GM08714 (cell line): ENCODE data around the gene RHOT2.

ENCODE experiments used
- H3K4me3 ChIP-seq: fragments of 200-500 bp; sonication (Bioruptor generic); 2 replicates; pipeline ENCODE4 v1.5.1; 2014; ENCODE audit warnings: mild to moderate bottlenecking, low read length, inconsistent platforms
- ZNF274 ChIP-seq: IDR thresholded peaks from 2 replicates; pipeline ENCODE4 v1.6.1; 2012; ENCODE audit warnings: mild to moderate bottlenecking, low read depth, low read length

RHOT2 gene

DNA sequence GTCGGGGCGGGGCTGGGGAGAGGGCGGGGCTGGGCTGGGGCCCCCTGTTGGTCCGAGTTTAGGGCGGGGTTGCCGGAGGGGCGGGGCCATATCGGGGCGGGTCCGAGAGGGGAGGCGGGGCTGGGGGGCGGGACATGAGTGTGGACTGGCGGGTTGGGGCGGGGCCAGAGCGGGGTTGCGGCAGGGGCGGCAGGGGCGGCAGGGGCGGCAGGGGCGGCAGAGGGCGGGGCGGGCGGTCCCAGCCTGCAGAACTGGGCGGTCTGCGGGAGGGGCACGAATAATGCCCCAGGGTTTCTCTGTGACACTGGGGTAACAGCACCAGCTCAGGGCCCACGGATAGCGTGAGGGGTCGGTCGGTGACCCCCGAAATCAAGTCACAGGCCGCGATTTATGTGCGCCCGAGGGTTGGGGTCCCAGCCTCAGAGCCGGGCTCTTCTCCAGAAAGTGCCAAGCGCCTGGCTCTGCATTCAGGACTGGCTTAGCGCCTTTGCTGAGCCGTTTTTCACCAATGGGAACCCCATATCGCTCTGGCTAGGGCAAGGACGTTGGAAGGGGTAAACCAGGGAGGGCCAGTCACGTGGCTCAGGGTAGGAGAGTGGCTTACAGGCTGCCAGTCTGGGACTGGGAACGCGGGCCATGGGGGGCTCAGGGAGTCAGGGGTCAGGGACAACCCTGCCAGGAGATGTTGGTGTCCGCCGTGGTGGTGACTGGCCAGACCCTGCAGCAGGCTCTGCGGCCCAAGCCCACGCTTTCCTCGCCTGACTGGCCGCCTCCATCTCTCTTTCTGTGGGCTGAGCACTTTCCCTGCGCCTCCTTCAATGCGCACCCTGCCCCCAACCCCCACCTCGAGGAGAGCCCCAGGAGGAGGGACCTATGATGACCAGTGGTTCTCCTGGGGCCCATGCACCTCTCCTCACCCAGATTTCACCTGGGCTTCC, 30.6 kb upstream of the RHOT2 start:
- peak overlapping the region; percentile 33; the same call in 1 of the 2 replicates for H3K4me3 ChIP-seq
- no peak for TF ChIP-seq ZNF274

DNA sequence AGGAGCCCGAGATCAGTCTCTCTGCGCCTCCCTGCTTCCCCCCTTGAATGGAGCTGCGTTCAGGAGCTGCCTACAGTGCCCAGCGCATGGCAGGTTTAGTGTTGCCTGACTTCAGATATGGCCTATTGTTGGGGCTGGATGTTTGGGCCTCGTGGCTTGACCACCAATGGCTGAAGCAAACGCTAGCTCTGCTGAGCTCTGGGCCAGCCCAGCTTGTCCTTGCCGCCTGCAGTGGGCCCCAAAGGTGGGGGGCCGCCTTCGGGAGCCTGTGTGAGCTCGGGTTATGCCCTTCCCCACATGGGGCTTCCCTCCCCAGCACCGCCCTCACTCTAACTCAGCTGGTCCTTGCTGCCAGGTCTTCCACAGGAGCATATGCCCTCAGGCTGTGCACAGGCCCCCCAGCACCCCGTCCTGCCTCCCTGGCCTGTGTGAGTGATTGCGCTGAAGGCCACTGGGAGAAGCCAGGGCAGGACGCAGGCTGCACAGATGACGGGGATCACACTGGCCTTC, 29.8 kb upstream of the RHOT2 start:
- H3K4me3 ChIP-seq: no peak overlapping the region
- TF ChIP-seq ZNF274: no peak

DNA sequence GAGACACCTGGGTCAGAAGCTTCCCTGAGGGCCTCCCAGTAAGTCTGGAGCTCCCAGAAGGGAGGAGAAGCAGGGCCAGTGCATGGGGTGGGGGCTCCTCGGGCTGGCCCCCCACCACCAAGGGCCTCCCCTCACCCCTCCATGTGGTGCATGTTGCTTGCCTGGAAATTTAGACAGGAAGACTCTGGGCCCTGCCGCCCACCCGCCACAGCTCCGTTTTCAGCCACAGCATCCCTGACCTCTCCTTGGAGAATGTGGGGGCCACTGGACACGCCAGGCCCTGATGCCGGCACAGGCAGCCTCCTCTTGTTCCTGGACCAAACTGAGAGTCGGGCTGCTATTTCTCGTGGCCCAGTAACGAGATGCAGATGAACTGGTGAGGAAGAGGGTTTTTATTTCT, 29.1 kb upstream of the RHOT2 start:
- no peak for TF ChIP-seq ZNF274
- no peak overlapping the region for H3K4me3 ChIP-seq

DNA sequence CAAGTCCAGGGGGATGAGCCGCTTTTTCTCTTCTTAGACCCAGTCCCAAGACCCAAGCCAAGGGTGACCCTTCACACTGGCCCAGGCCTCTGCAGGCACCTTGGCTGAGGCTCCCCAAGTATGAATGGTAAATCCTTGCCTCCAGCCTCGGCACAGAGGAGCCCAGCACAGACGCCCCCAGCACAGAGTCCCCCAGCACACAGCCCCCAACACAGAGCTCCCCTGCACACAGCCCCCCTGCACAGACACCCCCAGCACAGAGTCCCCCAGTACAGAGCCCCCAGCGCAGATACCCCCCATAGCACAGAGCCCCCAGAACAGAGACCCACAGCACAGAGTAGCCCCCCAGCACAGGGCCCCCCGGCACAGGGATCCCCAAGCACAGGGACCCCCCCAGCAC, 27.3 kb upstream of the RHOT2 start:
- no peak for TF ChIP-seq ZNF274
- H3K4me3 ChIP-seq: no peak overlapping the region

DNA sequence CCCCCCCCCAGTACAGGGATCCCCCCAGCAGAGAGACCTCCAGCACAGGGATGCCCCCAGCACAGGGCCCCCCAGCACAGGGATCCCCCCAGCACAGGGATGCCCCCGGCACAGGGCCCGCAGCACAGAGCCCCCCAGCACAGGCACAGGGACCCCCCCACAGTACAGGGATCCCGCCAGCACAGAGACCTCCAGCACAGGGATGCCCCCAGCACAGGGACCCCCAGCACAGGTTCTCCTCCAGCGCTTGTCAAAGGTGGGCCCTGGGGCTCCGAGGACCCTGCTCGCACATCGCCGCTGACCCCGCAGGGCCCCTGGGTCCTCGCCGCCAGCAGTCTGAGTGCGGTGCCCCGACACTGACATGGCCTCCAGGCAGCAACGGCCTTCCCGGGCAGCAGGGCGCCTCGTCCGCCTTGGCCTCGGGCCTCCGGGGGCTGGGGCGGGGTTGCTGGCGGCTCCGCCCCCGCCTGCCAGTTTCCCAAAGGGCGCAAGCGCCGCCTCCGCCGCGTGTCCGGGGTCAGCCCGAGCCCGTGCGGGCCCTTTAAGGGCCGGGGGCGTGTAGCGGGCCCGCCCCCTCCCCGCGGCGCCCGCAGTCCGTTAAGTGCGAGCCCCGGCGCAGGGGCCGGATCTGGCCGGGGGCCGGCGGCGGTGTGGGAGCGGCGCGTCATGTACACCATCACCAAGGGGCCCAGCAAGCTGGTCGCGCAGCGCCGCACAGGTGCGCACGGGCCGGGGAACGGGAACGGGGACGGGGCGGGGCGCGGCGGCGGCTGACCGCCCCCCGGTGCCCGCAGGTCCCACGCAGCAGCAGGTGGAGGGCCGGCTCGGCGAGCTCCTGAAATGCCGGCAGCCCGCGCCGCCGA, 26.4 kb upstream of the RHOT2 start, which contains the start of gene MCRIP2:
TSS of gene MCRIP2 (plus strand) at position 503 of the 863 bp plus-strand sequence. CDS start at position 667, 164 bp downstream.
- TF ChIP-seq ZNF274: no peak

DNA sequence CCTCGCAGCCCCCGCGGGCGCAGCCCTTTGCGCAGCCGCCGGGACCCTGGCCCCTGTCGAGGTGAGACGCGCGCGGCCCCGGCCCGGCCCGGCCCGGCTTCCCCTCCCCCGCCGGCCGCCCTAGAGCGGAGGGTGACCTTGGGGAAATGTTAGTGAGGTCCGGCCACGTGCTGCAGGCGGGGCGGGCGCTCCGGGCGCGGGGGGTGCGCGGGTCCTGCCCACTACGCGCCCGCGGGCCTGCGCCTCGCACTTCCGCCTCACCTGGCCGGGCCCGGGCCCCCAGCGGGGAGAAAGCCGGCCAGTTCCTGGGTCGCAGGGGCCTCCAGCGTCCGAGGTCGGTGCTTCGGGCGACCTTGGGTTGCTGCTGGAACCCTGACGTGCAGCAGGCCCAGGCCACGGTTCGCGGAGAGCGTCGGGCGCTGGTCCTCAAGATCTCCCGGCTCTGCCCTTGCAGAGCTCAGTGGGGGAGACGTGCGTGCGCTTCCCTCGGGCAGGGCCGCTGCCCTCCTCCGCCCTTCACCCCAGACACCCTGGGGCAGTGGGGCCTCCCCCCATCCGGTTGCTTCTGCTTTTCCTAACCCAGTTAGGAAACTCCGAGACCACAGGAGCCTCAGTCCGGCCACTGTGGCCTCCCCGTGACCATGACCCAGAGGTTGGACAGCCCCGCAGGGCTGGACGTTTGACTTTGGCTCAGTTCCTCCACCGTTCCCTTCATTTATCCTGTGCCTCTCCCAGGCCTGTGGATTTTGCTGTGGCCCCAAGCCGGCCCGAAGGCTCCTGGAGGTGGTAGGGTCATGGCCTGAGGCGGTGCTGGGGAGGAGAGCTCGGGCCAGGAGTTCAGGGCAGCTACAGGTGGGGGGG, 25.5 kb upstream of the RHOT2 start:
- H3K4me3 ChIP-seq: peak overlapping the region; percentile 76
- no peak for TF ChIP-seq ZNF274

More for the DNA sequence above, 26.4 kb upstream of the RHOT2 start, which contains the start of gene MCRIP2:
- peak within 1 kb of the TSS; percentile 76 for H3K4me3 ChIP-seq

DNA sequence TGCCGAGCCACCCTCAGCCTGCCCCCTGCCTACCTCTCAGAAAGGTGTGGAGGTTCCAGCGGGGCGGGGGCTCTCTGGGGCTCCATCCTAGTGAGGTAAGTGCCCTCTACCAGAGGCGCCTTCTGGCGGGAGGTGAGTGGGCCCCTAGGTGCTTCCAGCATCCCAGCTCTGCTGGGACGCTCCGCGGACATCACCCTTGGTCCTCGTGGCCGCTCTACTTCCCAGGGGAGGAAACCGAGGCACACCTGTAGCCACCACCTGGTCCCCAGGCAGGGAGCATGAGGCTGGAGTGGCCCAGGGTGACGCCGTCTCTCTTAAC, 24.9 kb upstream of the RHOT2 start:
- peak overlapping the region; percentile 76; the same call in 1 of the 2 replicates for H3K4me3 ChIP-seq
- no peak for TF ChIP-seq ZNF274

DNA sequence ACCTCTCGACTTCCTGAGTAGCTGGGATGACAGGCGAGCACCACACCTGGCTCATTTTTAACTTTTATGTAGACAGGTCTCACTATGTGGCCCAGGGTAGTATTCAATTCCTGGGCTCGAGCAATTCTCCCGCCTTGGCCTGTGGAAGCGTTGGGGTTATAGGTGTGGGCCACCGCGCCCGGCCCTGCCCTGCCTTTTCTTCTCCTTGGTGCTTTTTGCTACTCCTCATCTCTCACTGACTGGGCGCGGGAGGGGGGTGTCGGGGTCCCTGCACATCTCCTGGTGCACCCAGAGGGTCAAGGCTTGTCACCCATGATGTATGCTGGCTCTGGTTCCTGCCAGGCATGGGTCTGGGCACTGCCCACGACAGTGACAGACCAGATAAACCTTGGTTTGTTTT, 23.4 kb upstream of the RHOT2 start:
- H3K4me3 ChIP-seq: no peak overlapping the region
- no peak for TF ChIP-seq ZNF274

DNA sequence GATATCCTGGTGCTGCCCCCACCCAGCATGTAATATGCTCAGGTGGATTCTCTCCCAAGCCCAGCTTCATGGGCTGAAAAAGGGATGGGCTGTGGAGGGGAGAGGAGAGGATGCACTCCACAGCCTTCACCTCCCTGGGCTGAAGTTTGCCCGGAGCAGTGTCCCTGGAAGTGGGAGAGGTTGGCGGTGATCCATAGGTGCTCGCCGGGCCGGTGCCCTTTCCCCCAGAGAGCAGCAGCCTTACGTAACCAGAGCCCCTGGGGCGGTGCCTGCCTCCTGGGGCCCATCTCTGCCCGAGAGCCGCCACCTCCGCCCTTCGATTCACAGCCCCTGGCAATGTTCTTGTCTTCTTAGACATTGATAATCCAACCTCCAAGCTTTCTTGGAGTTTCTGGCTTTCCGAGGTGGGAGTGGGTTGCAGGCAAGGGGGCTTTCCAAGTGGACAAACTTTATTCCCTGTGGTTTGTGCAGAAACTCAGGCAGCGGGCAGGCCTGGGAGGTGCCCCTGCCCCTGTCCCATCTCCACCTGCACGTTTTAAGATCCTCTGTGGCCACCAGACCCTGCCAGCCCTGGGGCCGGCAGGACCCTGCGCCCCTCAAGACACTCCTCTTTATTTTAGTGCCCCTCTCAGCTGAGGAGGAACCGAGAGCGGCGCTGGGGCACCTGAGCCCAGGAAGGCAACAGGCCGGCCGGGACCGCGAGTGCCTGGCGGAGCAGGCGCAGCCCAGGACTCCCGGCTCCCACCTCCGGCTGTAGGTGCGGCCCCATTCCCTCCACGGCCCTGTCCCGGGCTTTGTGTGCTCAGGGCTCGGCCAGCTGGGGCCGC, 21.9 kb upstream of the RHOT2 start:
- H3K4me3 ChIP-seq: no peak overlapping the region
- no peak for TF ChIP-seq ZNF274

DNA sequence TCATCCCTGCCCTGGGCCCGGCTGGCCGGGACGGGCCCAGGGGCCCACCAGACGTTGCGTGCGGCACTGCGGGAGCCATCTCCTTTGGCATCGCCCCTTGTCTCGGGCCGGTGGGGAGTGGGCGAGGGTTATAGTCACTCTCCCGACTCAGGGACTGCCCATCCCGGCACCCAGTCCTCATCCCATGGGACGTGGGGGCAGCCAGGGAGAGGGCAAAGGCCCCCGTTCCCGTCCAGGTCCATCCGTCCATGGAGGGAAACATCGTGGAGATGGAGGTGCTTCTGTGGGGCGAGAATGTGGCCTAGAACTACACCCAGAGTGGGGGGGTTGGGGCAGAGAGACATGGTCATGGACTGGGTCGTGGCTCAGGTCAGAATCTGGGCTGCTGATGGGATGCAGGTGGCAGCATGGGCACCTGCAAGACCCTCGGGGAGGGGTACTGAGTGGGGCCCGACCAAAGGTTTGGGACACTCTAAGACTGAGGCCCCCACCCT, 21.2 kb upstream of the RHOT2 start:
- no peak for TF ChIP-seq ZNF274
- no peak overlapping the region for H3K4me3 ChIP-seq

DNA sequence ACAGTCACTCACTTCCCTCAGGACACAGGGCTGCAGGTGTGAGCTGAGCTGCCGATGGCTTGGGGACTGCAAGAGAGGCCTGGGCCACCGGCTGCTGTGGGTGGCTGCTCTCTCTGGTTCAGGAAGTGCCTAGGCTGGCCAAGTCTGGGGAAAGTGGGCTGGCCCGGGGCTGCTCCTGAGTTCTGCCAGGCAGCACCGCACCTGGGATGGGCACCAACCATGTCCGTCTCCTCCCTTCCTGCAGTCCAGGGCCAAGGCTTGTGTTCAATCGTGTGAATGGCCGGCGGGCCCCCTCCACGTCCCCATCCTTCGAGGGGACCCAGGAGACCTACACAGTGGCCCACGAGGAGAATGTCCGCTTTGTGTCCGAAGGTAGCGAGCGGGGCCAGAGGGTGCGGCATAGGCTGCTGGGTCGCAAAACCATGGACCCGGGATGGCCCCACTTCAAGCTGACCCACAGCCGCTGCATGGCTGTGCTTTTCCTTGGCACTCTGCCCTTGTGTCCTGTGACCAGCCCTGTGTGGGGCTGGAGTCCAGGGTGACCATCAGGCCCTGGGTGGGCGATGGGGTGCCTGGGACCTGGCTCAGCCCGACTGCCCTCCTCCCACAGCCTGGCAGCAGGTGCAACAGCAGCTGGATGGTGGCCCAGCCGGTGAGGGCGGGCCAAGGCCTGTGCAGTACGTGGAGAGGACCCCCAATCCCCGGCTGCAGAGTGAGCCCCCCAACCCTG, 20.6 kb upstream of the RHOT2 start:
- H3K4me3 ChIP-seq: no peak overlapping the region

More for the DNA sequence above, 20.6 kb upstream of the RHOT2 start:
- no peak for TF ChIP-seq ZNF274
